NCI-H345 (cell line): ENCODE data around the gene FCER2.
A peak's percentile ranks its signal among the peaks of the same experiment; 100 is the strongest.

Experiments
- DNase-seq: peaks from one replicate; lab custom pipeline; 2025; lab: John Stamatoyannopoulos, UW

Gene FCER2

GRCh38 chr19:7699417-7700401 lies 2.2 kb downstream of the FCER2 start:
- no peak for DNase-seq

GRCh38 chr19:7699003-7699402 lies 2.9 kb downstream of the FCER2 start:
- no peak for DNase-seq

GRCh38 chr19:7698583-7698982 lies 3.3 kb downstream of the FCER2 start:
- no peak for DNase-seq

GRCh38 chr19:7697721-7698287 lies 4.1 kb downstream of the FCER2 start:
- DNase-seq, result no peak

GRCh38 chr19:7694499-7694898 lies 7.4 kb downstream of the FCER2 start:
- DNase-seq, result no peak

GRCh38 chr19:7692417-7693088 lies 9.4 kb downstream of the FCER2 start:
- no peak for DNase-seq

GRCh38 chr19:7691497-7691896 lies 10.4 kb downstream of the FCER2 start:
- DNase-seq, result no peak

- no peak for DNase-seq
These were observed 11.1 kb downstream of the FCER2 start for GRCh38 chr19:7690779-7691258.

GRCh38 chr19:7689165-7689564 lies 12.8 kb downstream of the FCER2 start:
- no peak for DNase-seq

GRCh38 chr19:7687177-7687576 lies 14.8 kb downstream of the FCER2 start:
- DNase-seq, result no peak

GRCh38 chr19:7685546-7686445 lies 16.1 kb downstream of the FCER2 start:
- DNase-seq, result no peak

GRCh38 chr19:7682175-7682855 lies 19.6 kb downstream of the FCER2 start:
- no peak for DNase-seq

- no peak for DNase-seq
These were observed 20.4 kb downstream of the FCER2 start for GRCh38 chr19:7681340-7682174.

- peak; percentile 87 for DNase-seq
These were observed 21.2 kb downstream of the FCER2 start, which contains the start of gene TRAPPC5 for GRCh38 chr19:7680606-7681339. TRAPPC5 (plus strand) TSS chr19:7680833; CDS start chr19:7682254, 1,421 bp downstream.

GRCh38 chr19:7679771-7680605 lies 21.9 kb downstream of the FCER2 start:
- no peak for DNase-seq

- peak; percentile 49 for DNase-seq
These were observed 22.8 kb downstream of the FCER2 start for GRCh38 chr19:7678971-7679751.

- no peak for DNase-seq
These were observed 24.1 kb downstream of the FCER2 start for GRCh38 chr19:7677669-7678311.
